OCI-LY7 (cell line): ENCODE measurements around the gene KIF6.

Experiments
- CTCF ChIP-seq: fragments of 200-600 bp; sonication (generic); conservative IDR thresholded peaks from 2 replicates; pipeline ENCODE4 v1.5.1; 2014; ENCODE audit warnings: mild to moderate bottlenecking, antibody characterized with exemption, low read length, moderate library complexity, mixed read lengths
- EZH2phosphoT487 ChIP-seq: fragments of 200-600 bp; sonication (generic); IDR thresholded peaks from 2 replicates; pipeline ENCODE4 v1.6.1; 2018; ENCODE audit warnings: low read depth, borderline replicate concordance, mild to moderate bottlenecking, mixed run types, antibody characterized with exemption, low read length, moderate library complexity, mixed read lengths

- TF ChIP-seq CTCF (no peak), EZH2phosphoT487 (no peak)
Observed at GRCh38 chr6:39498096-39498495, 227.1 kb downstream of the KIF6 start.
